Keratinocyte (primary cell): ENCODE results near the gene FNDC1. TPM values are rescaled to one million over a fixed set of nuclear protein-coding genes. Genes with fewer than 3 reads are reported as not detected.

Experiments
- DNase-seq: peaks from one replicate; pipeline ENCODE4 v3.0.0-alpha.2; 2011; ENCODE audit warnings: low read depth, missing footprints, low spot score
- FAIRE-seq: peaks from 2 replicates; lab custom pipeline; 2011; peaks lifted over from hg19 to GRCh38; lab: Jason Lieb, UNC
- H2AFZ ChIP-seq: 2 replicates; pipeline ENCODE4 v1.6.0; 2012; ENCODE audit warnings: low read length, control low read depth, inconsistent platforms; ENCODE audit not compliant: control insufficient read depth
- H3K27ac ChIP-seq: 2 replicates; pipeline ENCODE4 v1.5.1; 2011; ENCODE audit warnings: low read length; ENCODE audit not compliant: control insufficient read depth, insufficient read depth
- H3K27me3 ChIP-seq: 3 replicates; pipeline ENCODE4 v1.6.0; 2011; ENCODE audit warnings: low read length; ENCODE audit not compliant: control insufficient read depth, insufficient read depth; ENCODE audit errors: extremely low read depth
- H3K36me3 ChIP-seq, 2 experiments: 2 replicates in 1 of 2; 3 replicates in 1 of 2; pipeline ENCODE4 v1.5.1; 2011; ENCODE audit warnings: low read length in 2 of 2, mild to moderate bottlenecking in 1 of 2; ENCODE audit not compliant: control insufficient read depth in 2 of 2, insufficient read depth in 2 of 2; ENCODE audit errors: extremely low read depth in 1 of 2
- H3K4me1 ChIP-seq: 3 replicates; pipeline ENCODE4 v1.5.1; 2011; ENCODE audit warnings: low read length; ENCODE audit not compliant: control insufficient read depth, insufficient read depth; ENCODE audit errors: extremely low read depth
- H3K4me2 ChIP-seq: 3 replicates; pipeline ENCODE4 v1.6.0; 2011; ENCODE audit warnings: low read depth, low read length; ENCODE audit not compliant: control insufficient read depth, insufficient read depth; ENCODE audit errors: extremely low read depth
- H3K4me3 ChIP-seq, 3 experiments: fragments of 200-600 bp in 1 of 3; sonication (generic) in 1 of 3; 2 replicates in 2 of 3; 3 replicates in 1 of 3; pipeline ENCODE4 v1.5.1; 2011 to 2016; ENCODE audit warnings: low read length in 3 of 3, mild to moderate bottlenecking in 3 of 3, control low read depth in 2 of 3, inconsistent platforms in 1 of 3, low read depth in 1 of 3, mixed read lengths in 1 of 3, mixed run types in 1 of 3, moderate library complexity in 1 of 3; ENCODE audit not compliant: control insufficient read depth in 2 of 3, insufficient read depth in 2 of 3; ENCODE audit errors: extremely low read depth in 1 of 3
- H3K79me2 ChIP-seq: 2 replicates; pipeline ENCODE4 v1.6.0; 2012; ENCODE audit warnings: low read length; ENCODE audit not compliant: control insufficient read depth, insufficient read depth
- H3K9ac ChIP-seq: 3 replicates; pipeline ENCODE4 v1.6.0; 2011; ENCODE audit warnings: low read length; ENCODE audit not compliant: control insufficient read depth, insufficient read depth; ENCODE audit errors: extremely low read depth
- H3K9me1 ChIP-seq: 3 replicates; pipeline ENCODE4 v1.6.0; 2011; ENCODE audit warnings: low read length; ENCODE audit not compliant: control insufficient read depth, insufficient read depth; ENCODE audit errors: extremely low read depth
- H3K9me3 ChIP-seq: 2 replicates; pipeline ENCODE4 v1.5.1; 2012; ENCODE audit warnings: low read depth, low read length; ENCODE audit not compliant: control insufficient read depth
- H4K20me1 ChIP-seq: 3 replicates; pipeline ENCODE4 v1.6.0; 2011; ENCODE audit warnings: low read length; ENCODE audit not compliant: control insufficient read depth, insufficient read depth; ENCODE audit errors: extremely low read depth
- EZH2 ChIP-seq: IDR thresholded peaks from one replicate; pipeline ENCODE4 v1.6.1; 2012; ENCODE audit warnings: inconsistent platforms, mild to moderate bottlenecking, low read length, moderate library complexity
- dilution Hi-C: fragments of 300-500 bp; cut with MboI; formaldehyde crosslinking; loops from one replicate; pipeline ENCODE4 v1.7.0; 2020; ENCODE audit warnings: low sequenced_read_pairs; ENCODE audit not compliant: extremely low pct_ligation_motif_present
- polyA plus RNA-seq, 5 experiments: library from polyadenylated mRNA; depleted of rRNA in 3 of 5; stranded (reverse) in 3 of 5; stranded (forward) in 1 of 5; unstranded in 1 of 5; fragments of >200 nt; gene quantifications; 1 replicate in 1 of 5; 2 replicates in 3 of 5; 3 replicates in 1 of 5; pipeline versions ENCODE4 v1.2.1 to v1.2.3, GENCODE V29; 2011 to 2012; ENCODE audit warnings: missing spikeins in 2 of 5, low read depth in 1 of 5, low replicate concordance in 1 of 5
- TF ChIP-seq, protein P1 (sequence below), 3 experiments: IDR thresholded peaks in 1 of 3; conservative IDR thresholded peaks in 1 of 3; optimal IDR thresholded peaks in 1 of 3; 2 replicates in 2 of 3; 3 replicates in 1 of 3; pipeline versions ENCODE3 to v1.5.1; 2011; ENCODE audit warnings: low read length in 3 of 3, mild to moderate bottlenecking in 3 of 3, moderate library complexity in 2 of 3, control low read depth in 1 of 3, inconsistent platforms in 1 of 3; ENCODE audit not compliant: insufficient read depth in 2 of 3; ENCODE audit errors: extremely low read depth in 1 of 3

FNDC1 gene
- polyA plus RNA-seq, 1 donor (not counting 4 experiments of a cell fraction or from before 2014, with no cell fraction given) = not detected

DNA sequence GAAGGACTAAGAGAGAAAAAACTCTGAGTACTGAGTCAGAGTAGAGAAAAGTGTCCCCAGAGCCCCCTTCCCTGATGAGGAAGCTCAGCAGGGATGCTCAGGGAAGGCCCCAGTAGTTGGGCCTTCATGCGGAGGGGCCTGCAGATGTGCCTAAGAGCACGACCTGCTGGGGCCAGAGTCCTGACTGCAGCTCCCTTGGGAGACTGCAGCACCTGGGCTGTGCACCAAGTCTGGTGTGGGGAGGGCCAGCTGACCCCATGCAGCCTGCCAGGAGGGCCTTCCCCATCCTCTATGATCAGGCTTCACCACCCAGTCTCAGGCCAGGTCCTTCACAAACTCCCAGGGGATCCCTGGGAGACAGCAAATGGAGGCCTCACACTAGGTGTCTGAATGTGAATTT is 130.4 kb downstream of the FNDC1 start:
- H3K27ac ChIP-seq = no peak overlapping the region
- FAIRE-seq = no peak
- H3K9ac ChIP-seq = no peak overlapping the region
- no peak overlapping the region for H2AFZ ChIP-seq
- no peak for TF ChIP-seq EZH2
- no peaks in the 10 kb centered on the region for H4K20me1 ChIP-seq
- no peaks in the 10 kb centered on the region for H3K4me1 ChIP-seq
- no peaks in the 10 kb centered on the region for H3K9me3 ChIP-seq
- H3K4me2 ChIP-seq = no peak overlapping the region
- H3K4me3 ChIP-seq = no peak overlapping the region
- H3K36me3 ChIP-seq = no peaks in the 10 kb centered on the region
- dilution Hi-C loops = no loop called here
- H3K79me2 ChIP-seq = no peaks in the 10 kb centered on the region
- DNase-seq = no peak
- H3K9me1 ChIP-seq = no peaks in the 10 kb centered on the region
- H3K27me3 ChIP-seq = no peaks in the 10 kb centered on the region

DNA sequence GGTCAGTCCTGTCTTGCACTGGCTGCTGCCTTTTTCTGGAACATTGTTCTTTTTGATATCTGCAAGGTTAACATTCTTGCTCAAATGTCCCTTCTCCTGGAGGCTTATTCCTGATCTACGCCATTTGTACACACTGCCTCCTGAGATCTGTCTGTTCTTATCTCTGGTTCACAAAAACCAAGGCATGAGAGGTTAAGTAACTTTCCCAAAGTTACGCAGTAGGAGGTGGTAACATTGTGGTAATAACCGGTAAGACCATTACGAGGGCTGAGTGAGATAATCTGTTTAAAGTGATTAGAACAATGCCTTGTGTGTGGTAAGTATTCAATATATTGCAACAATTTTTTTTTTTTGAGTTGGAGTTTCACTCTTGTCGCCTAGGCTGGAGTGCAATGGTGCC is 132.1 kb downstream of the FNDC1 start:
- Histone ChIP-seq H3K4me2 (no peak overlapping the region), H3K4me3 (no peak overlapping the region), H3K9me3 (no peaks in the 10 kb centered on the region), H3K4me1 (no peaks in the 10 kb centered on the region), H3K36me3 (no peaks in the 10 kb centered on the region), H3K27me3 (no peaks in the 10 kb centered on the region), H3K79me2 (no peaks in the 10 kb centered on the region), H3K27ac (no peak overlapping the region), H4K20me1 (no peaks in the 10 kb centered on the region), H2AFZ (no peak overlapping the region), H3K9me1 (no peaks in the 10 kb centered on the region), H3K9ac (no peak overlapping the region)
- FAIRE-seq (no peak), DNase-seq (no peak)
- dilution Hi-C loops = no loop called here
- TF ChIP-seq EZH2 = no peak
- TF ChIP-seq, protein P1, sequence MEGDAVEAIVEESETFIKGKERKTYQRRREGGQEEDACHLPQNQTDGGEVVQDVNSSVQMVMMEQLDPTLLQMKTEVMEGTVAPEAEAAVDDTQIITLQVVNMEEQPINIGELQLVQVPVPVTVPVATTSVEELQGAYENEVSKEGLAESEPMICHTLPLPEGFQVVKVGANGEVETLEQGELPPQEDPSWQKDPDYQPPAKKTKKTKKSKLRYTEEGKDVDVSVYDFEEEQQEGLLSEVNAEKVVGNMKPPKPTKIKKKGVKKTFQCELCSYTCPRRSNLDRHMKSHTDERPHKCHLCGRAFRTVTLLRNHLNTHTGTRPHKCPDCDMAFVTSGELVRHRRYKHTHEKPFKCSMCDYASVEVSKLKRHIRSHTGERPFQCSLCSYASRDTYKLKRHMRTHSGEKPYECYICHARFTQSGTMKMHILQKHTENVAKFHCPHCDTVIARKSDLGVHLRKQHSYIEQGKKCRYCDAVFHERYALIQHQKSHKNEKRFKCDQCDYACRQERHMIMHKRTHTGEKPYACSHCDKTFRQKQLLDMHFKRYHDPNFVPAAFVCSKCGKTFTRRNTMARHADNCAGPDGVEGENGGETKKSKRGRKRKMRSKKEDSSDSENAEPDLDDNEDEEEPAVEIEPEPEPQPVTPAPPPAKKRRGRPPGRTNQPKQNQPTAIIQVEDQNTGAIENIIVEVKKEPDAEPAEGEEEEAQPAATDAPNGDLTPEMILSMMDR (optimal IDR thresholded peaks at IDR 0.05 in 1 of 3, IDR thresholded peaks at IDR 0.05 in 1 of 3, conservative IDR thresholded peaks at IDR 0.05 in 1 of 3; ENCODE audit: extremely low read depth in 1 of 3, insufficient read depth in 2 of 3, low read length in 3 of 3) = no peak
